GM12872 (cell line): Measurements from ENCODE around the gene ITPRIPL2.

Experiments used
- CTCF ChIP-seq: IDR thresholded peaks from 3 replicates; pipeline ENCODE4 v1.5.1; 2011; ENCODE audit warnings: low read depth, mild to moderate bottlenecking, low read length, moderate library complexity; ENCODE audit not compliant: insufficient read depth

Gene ITPRIPL2

DNA sequence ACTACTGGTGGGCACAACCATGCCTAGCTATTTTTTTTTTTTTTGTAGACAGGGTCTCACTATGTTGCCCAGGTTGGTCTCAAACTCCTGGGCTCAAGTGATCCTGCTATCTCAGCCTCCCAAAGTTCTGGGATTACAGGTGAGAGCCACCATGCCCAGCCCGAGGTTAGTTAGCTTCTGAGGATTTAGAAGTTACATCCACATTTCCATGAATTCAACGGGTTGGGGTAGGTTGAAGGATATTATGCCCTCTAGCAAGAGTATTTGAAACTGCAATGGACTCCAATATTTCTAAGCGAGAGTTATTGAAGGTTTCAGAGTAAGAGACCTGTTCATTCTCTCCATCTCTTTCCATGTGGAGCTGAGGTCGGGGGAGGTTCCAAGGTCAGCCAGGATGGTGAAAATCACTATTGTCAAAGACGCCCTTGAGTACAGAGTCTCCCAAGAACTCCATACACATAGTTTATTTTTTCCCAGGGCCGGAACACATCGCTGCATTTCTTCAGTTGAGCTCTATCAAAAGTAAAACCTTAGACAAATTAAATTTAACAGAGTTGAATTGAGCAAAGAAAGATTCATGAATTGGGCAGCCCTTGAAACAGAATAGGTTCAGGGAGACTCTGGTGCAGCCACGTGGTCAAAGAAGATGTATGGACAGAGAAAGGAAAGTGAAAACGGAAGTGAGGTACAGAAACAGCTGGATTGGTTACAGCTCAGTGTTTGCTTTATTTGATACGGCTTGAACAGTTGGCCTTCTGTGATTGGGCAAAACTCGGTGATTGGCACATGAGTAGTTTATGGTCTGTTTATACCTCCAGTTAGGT lies 19.0 kb upstream of the ITPRIPL2 start:
- no peak for TF ChIP-seq CTCF

DNA sequence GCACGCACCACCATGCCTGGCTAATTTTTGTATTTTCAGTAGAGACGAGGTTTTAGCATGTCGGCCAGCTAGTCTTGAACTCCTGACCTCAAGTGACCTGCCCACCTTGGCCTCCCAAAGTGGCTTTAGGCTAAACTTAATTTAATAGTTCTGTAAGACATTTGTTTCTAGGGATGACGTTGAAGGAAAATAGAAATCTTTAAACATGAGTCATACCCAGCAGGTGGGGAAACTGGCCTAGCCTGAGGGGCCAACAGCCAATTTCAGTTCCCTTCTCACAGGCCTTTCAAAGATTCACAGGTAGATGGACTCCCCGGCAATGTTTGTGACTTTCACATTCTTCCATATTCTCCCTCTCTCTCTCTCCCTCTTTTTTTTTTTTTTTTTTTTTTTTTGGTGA lies 18.1 kb upstream of the ITPRIPL2 start:
- TF ChIP-seq CTCF = no peak

DNA sequence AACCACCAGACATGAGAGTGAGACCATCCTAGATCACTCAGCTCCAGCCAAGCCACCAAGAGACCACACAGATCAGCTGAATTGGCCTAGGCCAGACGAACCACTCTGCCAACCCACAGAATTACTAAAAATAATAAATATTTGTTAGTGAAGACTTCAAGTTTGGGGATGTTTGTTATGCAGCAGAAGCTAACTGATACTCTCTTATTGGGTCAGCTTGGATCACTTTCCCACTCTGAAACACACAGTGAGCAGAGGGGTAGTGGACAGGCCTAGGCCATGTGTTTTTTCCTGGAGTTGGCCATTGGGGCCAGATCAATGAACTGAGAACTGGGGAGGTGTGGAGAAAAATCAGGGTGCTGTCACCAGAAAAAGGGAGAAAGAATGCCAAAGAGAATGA lies 15.6 kb upstream of the ITPRIPL2 start:
- TF ChIP-seq CTCF = no peak

- TF ChIP-seq CTCF = no peak
These were observed 11.4 kb upstream of the ITPRIPL2 start for GRCh38 chr16:19102187-19102872.

DNA sequence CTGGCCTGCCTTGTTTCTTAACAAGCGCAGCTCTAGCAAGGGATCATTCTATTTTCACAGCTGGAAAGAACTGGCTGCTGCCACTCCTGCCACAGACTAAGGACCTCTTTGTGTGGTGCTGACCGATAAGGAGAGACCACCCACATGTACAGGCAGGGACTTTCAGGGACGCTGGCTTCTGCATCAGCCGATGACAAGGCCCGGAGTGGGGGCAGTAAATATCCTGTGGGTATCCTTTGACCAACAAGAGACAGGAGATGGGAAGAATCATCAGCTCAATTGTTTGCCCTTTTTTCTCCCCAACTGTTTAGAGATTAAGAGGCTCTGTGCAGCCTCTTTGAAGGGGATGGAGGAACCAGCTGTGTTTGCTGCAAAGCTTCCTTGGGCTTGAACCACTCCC lies 9.2 kb upstream of the ITPRIPL2 start:
- no peak for TF ChIP-seq CTCF

GRCh38 chr16:19105131-19105530 lies 8.6 kb upstream of the ITPRIPL2 start:
- TF ChIP-seq CTCF = no peak

DNA sequence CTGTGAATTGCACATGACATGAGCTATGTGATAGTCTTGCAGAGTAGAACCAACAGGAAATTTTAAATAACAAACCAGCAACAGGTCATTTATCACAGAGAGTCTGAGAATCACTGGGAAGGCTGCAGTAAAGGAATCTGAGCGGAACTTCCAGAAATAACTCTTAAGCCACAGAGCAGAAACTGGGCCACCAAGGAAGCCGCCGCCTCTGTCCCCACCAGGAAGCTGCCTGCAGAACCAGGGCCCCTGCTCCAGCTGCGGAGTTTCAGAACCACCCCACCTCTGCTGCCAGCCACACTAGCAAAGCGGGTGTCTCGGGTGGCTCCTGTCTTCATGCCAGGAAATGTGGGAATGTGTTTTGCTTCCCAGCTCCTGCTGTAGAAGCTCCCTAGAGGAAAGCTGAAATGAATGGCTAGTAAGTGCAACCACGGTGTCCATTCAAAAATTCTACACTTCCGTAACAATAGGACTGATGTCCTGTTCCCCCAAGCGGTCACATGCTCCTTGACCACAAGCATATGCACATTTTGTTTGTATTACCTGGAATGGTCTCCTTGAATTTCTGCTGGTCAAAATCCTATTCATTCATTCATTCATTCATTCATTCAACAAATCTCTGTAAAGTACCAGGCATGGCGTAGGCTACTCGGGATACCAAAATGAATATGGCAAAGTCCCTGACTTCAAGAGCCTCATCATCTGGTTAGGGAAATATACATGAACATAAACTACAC lies 7.7 kb upstream of the ITPRIPL2 start:
- no peak for TF ChIP-seq CTCF
